HepG2 (cell line): ENCODE results near the gene RPP25L. TPM values are rescaled to one million over a fixed set of nuclear protein-coding genes. Genes with fewer than 3 reads are reported as not detected.
A peak's percentile ranks its signal among the peaks of the same experiment; 100 is the strongest.

Source experiments
- AHR ChIP-seq: IDR thresholded peaks from 2 replicates; pipeline ENCODE4 v1.6.1; 2018; ENCODE audit warnings: missing genetic modification reagents, missing compliant biosample characterization
- CENPT ChIP-seq: sonication (generic); formaldehyde crosslinking; IDR thresholded peaks from 2 replicates; pipeline ENCODE4 v1.8.0; 2022; ENCODE audit warnings: low read depth, mild to moderate bottlenecking, moderate library complexity, missing genetic modification reagents
- KDM2A ChIP-seq: sonication (generic); formaldehyde crosslinking; IDR thresholded peaks from 2 replicates; pipeline ENCODE4 v1.4.0; 2020; ENCODE audit warnings: low read depth, missing genetic modification reagents, borderline replicate concordance
- KDM3A ChIP-seq: IDR thresholded peaks from 2 replicates; pipeline ENCODE4 v1.6.1; 2018; ENCODE audit warnings: low read depth, missing compliant biosample characterization
- NFIB ChIP-seq: sonication (generic); formaldehyde crosslinking; IDR thresholded peaks from 2 replicates; pipeline ENCODE4 v1.9.0; 2021; ENCODE audit warnings: missing genetic modification reagents, mild to moderate bottlenecking, borderline replicate concordance
- NONO ChIP-seq, 2 experiments: fragments of 450-650 bp in 1 of 2; sonication (generic) in 1 of 2; formaldehyde crosslinking in 1 of 2; IDR thresholded peaks in 1 of 2; conservative IDR thresholded peaks in 1 of 2; 2 replicates each; pipeline versions ENCODE4 v1.6.1 to v1.8.0; 2017 to 2022; ENCODE audit warnings: mild to moderate bottlenecking in 1 of 2, missing genetic modification reagents in 1 of 2, moderate library complexity in 1 of 2
- RFXAP ChIP-seq: sonication (generic); formaldehyde crosslinking; IDR thresholded peaks from 2 replicates; pipeline ENCODE4 v1.4.0; 2020; ENCODE audit warnings: missing genetic modification reagents, borderline replicate concordance
- SNAPC2 ChIP-seq: sonication (generic); formaldehyde crosslinking; IDR thresholded peaks from 2 replicates; pipeline ENCODE4 v1.8.1; 2022; ENCODE audit warnings: mild to moderate bottlenecking, missing genetic modification reagents
- TCF7L2 ChIP-seq: IDR thresholded peaks from 2 replicates; pipeline ENCODE4 v1.6.1; 2011; ENCODE audit warnings: mild to moderate bottlenecking, low read depth, low read length, moderate library complexity
- TSC22D2 ChIP-seq: sonication (generic); formaldehyde crosslinking; IDR thresholded peaks from 2 replicates; pipeline ENCODE4 v1.5.1; 2020; ENCODE audit warnings: missing genetic modification reagents, mild to moderate bottlenecking, borderline replicate concordance
- ZNF335 ChIP-seq: sonication (generic); formaldehyde crosslinking; IDR thresholded peaks from 2 replicates; pipeline ENCODE4 v1.4.0; 2020; ENCODE audit warnings: missing genetic modification reagents
- ZNF354B ChIP-seq: sonication (generic); formaldehyde crosslinking; IDR thresholded peaks from 2 replicates; pipeline ENCODE4 v1.8.0; 2022; ENCODE audit warnings: mild to moderate bottlenecking, missing genetic modification reagents
- ZNF546 ChIP-seq: sonication (generic); formaldehyde crosslinking; conservative IDR thresholded peaks from 2 replicates; pipeline ENCODE4 v1.8.1; 2023; ENCODE audit warnings: mild to moderate bottlenecking, missing genetic modification reagents
- ZNF556 ChIP-seq: sonication (generic); formaldehyde crosslinking; IDR thresholded peaks from 2 replicates; pipeline ENCODE4 v1.4.0; 2020; ENCODE audit warnings: mild to moderate bottlenecking, missing genetic modification reagents, borderline replicate concordance
- polyA plus RNA-seq, 8 experiments: library from polyadenylated mRNA; depleted of rRNA in 3 of 8; stranded (reverse) in 7 of 8; unstranded in 1 of 8; fragments of >200 nt; fragmentation: Illumina TruSeq in 4 of 8; extraction: Trizol in 4 of 8; gene quantifications; 2 replicates each; pipeline versions ENCODE4 v1.2.1 to v1.2.3, GENCODE V29; 2011 to 2016; ENCODE audit warnings: low read depth in 4 of 8, missing spikeins in 1 of 8, mixed read lengths in 1 of 8; ENCODE audit not compliant: insufficient read depth in 1 of 8
- total RNA-seq, 5 experiments: library from RNA; depleted of rRNA; stranded (reverse); fragments of >200 nt; fragmentation: Illumina TruSeq; extraction: Trizol; gene quantifications; 2 replicates each; pipeline ENCODE4 v1.2.3, GENCODE V29; 2016; ENCODE audit warnings: low read depth in 1 of 5
- TF ChIP-seq, protein P1 (sequence below): sonication (generic); formaldehyde crosslinking; IDR thresholded peaks from 2 replicates; pipeline ENCODE4 v1.5.1; 2020; ENCODE audit warnings: mild to moderate bottlenecking, missing genetic modification reagents
- TF ChIP-seq, protein P2 (sequence below): sonication (generic); formaldehyde crosslinking; IDR thresholded peaks from 2 replicates; pipeline ENCODE4 v1.5.0; 2020; ENCODE audit warnings: mild to moderate bottlenecking, missing genetic modification reagents
- TF ChIP-seq, protein P3 (sequence below): IDR thresholded peaks from 2 replicates; pipeline ENCODE4 v1.6.1; 2018; ENCODE audit warnings: missing genetic modification reagents, mild to moderate bottlenecking, missing compliant biosample characterization
- TF ChIP-seq, protein P4 (sequence below), 2 experiments: sonication (generic) in 1 of 2; formaldehyde crosslinking in 1 of 2; IDR thresholded peaks; 2 replicates each; pipeline versions ENCODE4 v1.4.0 to v1.6.1; 2018 to 2020; ENCODE audit warnings: missing genetic modification reagents in 2 of 2, borderline replicate concordance in 1 of 2, low read depth in 1 of 2, mild to moderate bottlenecking in 1 of 2, missing biosample characterization in 1 of 2

Gene RPP25L
- total and polyA plus RNA-seq, 2 of the 13 experiments (the other 11 are each of a cell fraction or from before 2014, with no cell fraction given) = 24.5 to 27.3 TPM

DNA sequence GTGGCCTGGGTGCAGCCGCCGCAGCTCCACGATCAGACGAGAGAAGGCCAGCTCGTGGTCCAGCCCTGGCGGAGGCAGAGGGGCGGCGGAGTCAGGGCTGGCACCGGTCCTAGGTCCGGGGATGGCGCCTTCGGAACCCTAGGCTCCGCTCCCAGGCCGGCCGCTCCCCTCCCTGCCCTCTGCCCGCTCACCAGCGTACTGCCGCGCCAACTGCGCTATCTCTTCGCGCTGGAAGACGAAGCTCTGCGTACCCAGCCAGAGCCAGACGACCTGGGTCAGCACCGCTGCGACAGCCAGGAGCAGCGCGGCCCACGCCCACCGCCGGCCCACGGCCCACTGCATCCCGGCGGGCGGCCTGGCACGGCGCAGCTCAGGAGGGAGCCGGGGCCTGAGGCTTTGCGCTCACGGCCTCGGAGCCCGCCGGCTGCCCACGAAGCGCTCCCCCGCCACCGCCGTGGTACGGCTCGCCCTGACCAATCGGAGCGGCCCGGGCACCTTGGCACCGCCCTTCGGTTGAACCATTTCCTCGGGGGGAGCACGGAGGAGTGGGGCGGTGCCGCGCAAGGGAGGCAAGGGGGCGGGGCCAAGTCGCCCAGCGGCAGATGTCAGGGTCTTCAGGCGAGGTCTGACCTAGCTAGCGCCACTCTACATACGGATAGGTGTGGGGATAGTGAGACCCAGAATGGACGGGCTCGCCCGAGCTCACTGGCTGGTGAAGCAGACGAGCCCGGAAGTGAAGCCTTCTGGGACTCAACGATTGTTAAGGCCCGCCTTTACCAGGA lies 25.6 kb upstream of the RPP25L start, which contains the start of gene SIGMAR1 (continued):
- TF ChIP-seq ZNF546 (peak; percentile 85; the same call in 1 of the 2 replicates), NFIB (CRISPR knock-in tag) (peak; percentile 61; the same call in 1 of the 2 replicates), KDM3A (CRISPR knock-in tag) (0 out of 2 replicates have a peak, but pooled peaks have one; percentile 15), ZNF556 (peak; percentile 18; the same call in 1 of the 2 replicates), ZNF335 (CRISPR knock-in tag) (peak; percentile 87), SNAPC2 (CRISPR knock-in tag) (no peak; the same call in 1 of the 2 replicates), TSC22D2 (CRISPR knock-in tag) (peak; percentile 57; the same call in 1 of the 2 replicates), NONO (IDR thresholded peaks at IDR 0.05) (no peak), NONO (CRISPR knock-in tag; conservative IDR thresholded peaks at IDR 0.05) (peak; percentile 90), AHR (CRISPR knock-in tag) (0 out of 2 replicates have a peak, but pooled peaks have one; percentile 55), CENPT (CRISPR knock-in tag) (0 out of 2 replicates have a peak, but pooled peaks have one; percentile 13), RFXAP (CRISPR knock-in tag) (peak; percentile 14; the same call in 1 of the 2 replicates), TCF7L2 (no peak), ZNF354B (peak; percentile 65; the same call in 1 of the 2 replicates), KDM2A (CRISPR knock-in tag) (peak; percentile 90)
- TF ChIP-seq, protein P1, sequence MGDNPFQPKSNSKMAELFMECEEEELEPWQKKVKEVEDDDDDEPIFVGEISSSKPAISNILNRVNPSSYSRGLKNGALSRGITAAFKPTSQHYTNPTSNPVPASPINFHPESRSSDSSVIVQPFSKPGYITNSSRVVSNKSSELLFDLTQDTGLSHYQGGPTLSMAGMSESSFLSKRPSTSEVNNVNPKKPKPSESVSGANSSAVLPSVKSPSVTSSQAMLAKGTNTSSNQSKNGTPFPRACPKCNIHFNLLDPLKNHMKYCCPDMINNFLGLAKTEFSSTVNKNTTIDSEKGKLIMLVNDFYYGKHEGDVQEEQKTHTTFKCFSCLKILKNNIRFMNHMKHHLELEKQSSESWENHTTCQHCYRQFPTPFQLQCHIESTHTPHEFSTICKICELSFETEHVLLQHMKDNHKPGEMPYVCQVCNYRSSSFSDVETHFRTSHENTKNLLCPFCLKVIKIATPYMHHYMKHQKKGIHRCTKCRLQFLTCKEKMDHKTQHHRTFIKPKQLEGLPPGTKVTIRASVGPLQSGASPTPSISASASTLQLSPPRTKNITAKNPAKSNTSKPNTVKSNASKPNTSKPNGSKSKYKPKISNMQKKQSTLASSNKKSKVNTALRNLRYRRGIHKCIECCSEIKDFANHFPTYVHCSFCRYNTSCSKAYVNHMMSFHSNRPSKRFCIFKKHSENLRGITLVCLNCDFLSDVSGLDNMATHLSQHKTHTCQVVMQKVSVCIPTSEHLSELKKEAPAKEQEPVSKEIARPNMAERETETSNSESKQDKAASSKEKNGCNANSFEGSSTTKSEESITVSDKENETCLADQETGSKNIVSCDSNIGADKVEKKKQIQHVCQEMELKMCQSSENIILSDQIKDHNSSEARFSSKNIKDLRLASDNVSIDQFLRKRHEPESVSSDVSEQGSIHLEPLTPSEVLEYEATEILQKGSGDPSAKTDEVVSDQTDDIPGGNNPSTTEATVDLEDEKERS (CRISPR knock-in tag) = peak; percentile 76; the same call in 1 of the 2 replicates
- TF ChIP-seq, protein P2, sequence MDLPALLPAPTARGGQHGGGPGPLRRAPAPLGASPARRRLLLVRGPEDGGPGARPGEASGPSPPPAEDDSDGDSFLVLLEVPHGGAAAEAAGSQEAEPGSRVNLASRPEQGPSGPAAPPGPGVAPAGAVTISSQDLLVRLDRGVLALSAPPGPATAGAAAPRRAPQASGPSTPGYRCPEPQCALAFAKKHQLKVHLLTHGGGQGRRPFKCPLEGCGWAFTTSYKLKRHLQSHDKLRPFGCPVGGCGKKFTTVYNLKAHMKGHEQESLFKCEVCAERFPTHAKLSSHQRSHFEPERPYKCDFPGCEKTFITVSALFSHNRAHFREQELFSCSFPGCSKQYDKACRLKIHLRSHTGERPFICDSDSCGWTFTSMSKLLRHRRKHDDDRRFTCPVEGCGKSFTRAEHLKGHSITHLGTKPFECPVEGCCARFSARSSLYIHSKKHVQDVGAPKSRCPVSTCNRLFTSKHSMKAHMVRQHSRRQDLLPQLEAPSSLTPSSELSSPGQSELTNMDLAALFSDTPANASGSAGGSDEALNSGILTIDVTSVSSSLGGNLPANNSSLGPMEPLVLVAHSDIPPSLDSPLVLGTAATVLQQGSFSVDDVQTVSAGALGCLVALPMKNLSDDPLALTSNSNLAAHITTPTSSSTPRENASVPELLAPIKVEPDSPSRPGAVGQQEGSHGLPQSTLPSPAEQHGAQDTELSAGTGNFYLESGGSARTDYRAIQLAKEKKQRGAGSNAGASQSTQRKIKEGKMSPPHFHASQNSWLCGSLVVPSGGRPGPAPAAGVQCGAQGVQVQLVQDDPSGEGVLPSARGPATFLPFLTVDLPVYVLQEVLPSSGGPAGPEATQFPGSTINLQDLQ = peak; percentile 26; the same call in 1 of the 2 replicates
- TF ChIP-seq, protein P3, sequence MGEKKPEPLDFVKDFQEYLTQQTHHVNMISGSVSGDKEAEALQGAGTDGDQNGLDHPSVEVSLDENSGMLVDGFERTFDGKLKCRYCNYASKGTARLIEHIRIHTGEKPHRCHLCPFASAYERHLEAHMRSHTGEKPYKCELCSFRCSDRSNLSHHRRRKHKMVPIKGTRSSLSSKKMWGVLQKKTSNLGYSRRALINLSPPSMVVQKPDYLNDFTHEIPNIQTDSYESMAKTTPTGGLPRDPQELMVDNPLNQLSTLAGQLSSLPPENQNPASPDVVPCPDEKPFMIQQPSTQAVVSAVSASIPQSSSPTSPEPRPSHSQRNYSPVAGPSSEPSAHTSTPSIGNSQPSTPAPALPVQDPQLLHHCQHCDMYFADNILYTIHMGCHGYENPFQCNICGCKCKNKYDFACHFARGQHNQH (CRISPR knock-in tag) = peak; percentile 60; the same call in 1 of the 2 replicates
- TF ChIP-seq, protein P4, sequence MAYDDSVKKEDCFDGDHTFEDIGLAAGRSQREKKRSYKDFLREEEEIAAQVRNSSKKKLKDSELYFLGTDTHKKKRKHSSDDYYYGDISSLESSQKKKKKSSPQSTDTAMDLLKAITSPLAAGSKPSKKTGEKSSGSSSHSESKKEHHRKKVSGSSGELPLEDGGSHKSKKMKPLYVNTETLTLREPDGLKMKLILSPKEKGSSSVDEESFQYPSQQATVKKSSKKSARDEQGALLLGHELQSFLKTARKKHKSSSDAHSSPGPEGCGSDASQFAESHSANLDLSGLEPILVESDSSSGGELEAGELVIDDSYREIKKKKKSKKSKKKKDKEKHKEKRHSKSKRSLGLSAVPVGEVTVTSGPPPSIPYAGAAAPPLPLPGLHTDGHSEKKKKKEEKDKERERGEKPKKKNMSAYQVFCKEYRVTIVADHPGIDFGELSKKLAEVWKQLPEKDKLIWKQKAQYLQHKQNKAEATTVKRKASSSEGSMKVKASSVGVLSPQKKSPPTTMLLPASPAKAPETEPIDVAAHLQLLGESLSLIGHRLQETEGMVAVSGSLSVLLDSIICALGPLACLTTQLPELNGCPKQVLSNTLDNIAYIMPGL (CRISPR knock-in tag; IDR thresholded peaks at IDR 0.05; ENCODE audit: borderline replicate concordance in 1 of 2, low read depth in 1 of 2) = peak in 1 of 2 experiments; percentile 60; a peak in 3 of 4 replicates
